ENCODE results near the gene PSMD6. TPM values are rescaled to one million over a fixed set of nuclear protein-coding genes. Genes with fewer than 3 reads are reported as not detected.

PSMD6 gene
- total RNA-seq, 1 experiment from 2014 or later: 66.5 TPM

- Histone ChIP-seq H3K4me1 (ENCODE audit: insufficient read depth, low read length, poor library complexity, severe bottlenecking) (peaks cover 22% of the 10 kb centered on the region), H3K27ac (ENCODE audit: low read depth, low read length, poor library complexity, severe bottlenecking) (no peak overlapping the region), H3K4me3 (ENCODE audit: low read depth, low read length, poor library complexity, severe bottlenecking) (no peak overlapping the region), H3K9me3 (ENCODE audit: low read depth, low read length, poor library complexity, severe bottlenecking) (no peaks in the 10 kb centered on the region), H3K27me3 (replicated peaks; ENCODE audit: insufficient read depth, low read depth, low read length, poor library complexity) (no peaks in the 10 kb centered on the region), H3K36me3 (ENCODE audit: insufficient read depth, low read length, poor library complexity, severe bottlenecking) (no peaks in the 10 kb centered on the region)
- no TSS peak for BruUV-seq (replicated peaks)
- no peak for DNase-seq (ENCODE audit: low spot score)
- TF ChIP-seq CTCF (conservative IDR thresholded peaks at IDR 0.05; ENCODE audit: low read depth, low read length) (no peak), EZH2 (IDR thresholded peaks at IDR 0.05; ENCODE audit: borderline replicate concordance, low read depth, low read length, poor library complexity, severe bottlenecking) (no peak)
- CTCF ChIA-PET: no interaction called here
- POLR2A ChIA-PET (ENCODE audit: low non-redundant PET): no interaction called here
- intact Hi-C loops (cut with micrococcal nuclease; ENCODE audit: unreplicated experiment): no loop called here
These were observed 54.5 kb downstream of the PSMD6 start for GRCh38 chr3:63968612-63969350.

GRCh38 chr3:63967675-63968611 lies 55.4 kb downstream of the PSMD6 start:
- Histone ChIP-seq H3K9me3 (ENCODE audit: low read depth, low read length, poor library complexity, severe bottlenecking) (no peaks in the 10 kb centered on the region), H3K27me3 (replicated peaks; ENCODE audit: insufficient read depth, low read depth, low read length, poor library complexity) (no peaks in the 10 kb centered on the region), H3K27ac (ENCODE audit: low read depth, low read length, poor library complexity, severe bottlenecking) (peak overlapping the region; percentile 30), H3K4me3 (ENCODE audit: low read depth, low read length, poor library complexity, severe bottlenecking) (peak overlapping the region; percentile 10), H3K4me1 (ENCODE audit: insufficient read depth, low read length, poor library complexity, severe bottlenecking) (peaks cover 22% of the 10 kb centered on the region), H3K36me3 (ENCODE audit: insufficient read depth, low read length, poor library complexity, severe bottlenecking) (no peaks in the 10 kb centered on the region)
- BruUV-seq (replicated peaks): no TSS peak
- DNase-seq (ENCODE audit: low spot score): no peak
- ChIA-PET POLR2A (ENCODE audit: low non-redundant PET) (no interaction called here), CTCF (no interaction called here)
- intact Hi-C loops (cut with micrococcal nuclease; ENCODE audit: unreplicated experiment): no loop called here
- TF ChIP-seq EZH2 (IDR thresholded peaks at IDR 0.05; ENCODE audit: borderline replicate concordance, low read depth, low read length, poor library complexity, severe bottlenecking) (no peak), CTCF (conservative IDR thresholded peaks at IDR 0.05; ENCODE audit: low read depth, low read length) (no peak)

- CTCF ChIA-PET: no interaction called here
- Histone ChIP-seq H3K9me3 (ENCODE audit: low read depth, low read length, poor library complexity, severe bottlenecking) (no peaks in the 10 kb centered on the region), H3K27me3 (replicated peaks; ENCODE audit: insufficient read depth, low read depth, low read length, poor library complexity) (no peaks in the 10 kb centered on the region), H3K4me3 (ENCODE audit: low read depth, low read length, poor library complexity, severe bottlenecking) (no peak overlapping the region), H3K27ac (ENCODE audit: low read depth, low read length, poor library complexity, severe bottlenecking) (no peak overlapping the region), H3K4me1 (ENCODE audit: insufficient read depth, low read length, poor library complexity, severe bottlenecking) (peaks cover 22% of the 10 kb centered on the region), H3K36me3 (ENCODE audit: insufficient read depth, low read length, poor library complexity, severe bottlenecking) (no peaks in the 10 kb centered on the region)
- POLR2A ChIA-PET (ENCODE audit: low non-redundant PET): no interaction called here
- BruUV-seq (replicated peaks): no TSS peak
- intact Hi-C loops (cut with micrococcal nuclease; ENCODE audit: unreplicated experiment): no loop called here
- DNase-seq (ENCODE audit: low spot score): no peak
- TF ChIP-seq EZH2 (IDR thresholded peaks at IDR 0.05; ENCODE audit: borderline replicate concordance, low read depth, low read length, poor library complexity, severe bottlenecking): no peak
- no peak for TF ChIP-seq CTCF (conservative IDR thresholded peaks at IDR 0.05; ENCODE audit: low read depth, low read length)
These were observed 56.4 kb downstream of the PSMD6 start for GRCh38 chr3:63966871-63967270.
